ENCODE results near the gene ARHGEF10L.

Gene ARHGEF10L

DNA sequence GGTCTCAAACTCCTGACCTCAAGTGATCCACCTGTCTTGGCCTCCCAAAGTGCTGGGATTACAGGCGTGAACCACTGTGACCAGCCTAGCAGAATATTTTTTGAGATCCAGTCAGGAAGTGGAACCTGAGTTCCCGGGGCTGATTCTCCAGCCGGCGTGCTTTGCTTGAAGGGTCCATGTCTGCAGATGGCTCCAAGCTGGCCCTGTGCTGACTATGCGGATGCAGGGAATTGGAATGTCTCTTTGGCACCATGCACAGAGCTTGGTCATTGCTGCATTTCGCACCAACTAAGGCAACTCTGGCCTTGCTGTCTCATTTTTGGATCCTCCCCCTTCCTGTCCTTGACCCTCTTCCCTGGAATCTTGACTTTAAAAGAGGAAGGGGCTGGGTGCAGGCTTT, 28.1 kb downstream of the ARHGEF10L start:
- DNase-seq (ENCODE audit: low read depth in 2 of 3, low spot score in 2 of 3) = no peak

DNA sequence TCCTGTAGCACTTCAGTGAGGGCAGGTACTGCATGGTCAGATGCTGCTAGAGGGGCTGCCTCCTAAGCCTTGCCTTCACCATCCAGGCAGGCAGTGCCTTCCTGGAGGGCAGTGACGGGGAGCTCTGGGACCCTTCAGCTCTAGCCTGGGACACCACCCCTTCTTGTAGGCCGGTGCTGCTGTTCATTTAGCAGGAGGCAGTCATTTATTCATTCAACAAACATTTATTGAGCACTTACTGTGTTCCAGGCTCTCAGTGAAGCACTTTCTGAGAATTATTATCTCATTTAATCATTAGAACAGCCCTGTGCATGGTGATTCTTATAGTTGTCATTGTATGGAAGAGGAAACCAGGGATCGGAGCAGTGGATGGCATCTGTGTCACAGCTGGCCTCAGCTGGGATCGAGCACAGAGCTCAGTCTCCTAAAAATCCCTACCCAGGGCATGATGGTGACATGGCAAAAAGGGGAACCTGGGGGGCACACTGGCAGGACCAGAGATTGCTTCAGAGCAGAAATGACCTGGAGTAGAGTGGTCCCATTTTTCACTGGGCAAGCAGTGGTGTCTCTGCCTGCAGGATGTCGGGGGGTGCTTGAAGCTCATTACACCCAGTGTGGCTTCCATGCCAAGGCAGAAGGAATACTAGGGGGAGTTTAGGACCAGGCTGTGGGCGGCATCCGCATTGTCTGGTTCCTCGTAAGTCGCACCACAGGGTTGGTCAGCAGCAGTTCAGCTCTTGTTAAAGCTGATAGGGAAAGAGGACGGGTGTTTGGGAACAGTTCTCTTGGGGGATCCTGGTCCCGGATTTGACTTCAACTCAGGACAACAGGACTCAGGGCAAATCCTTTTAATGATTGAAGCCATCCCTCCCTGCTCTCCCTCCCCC, 28.8 kb downstream of the ARHGEF10L start:
- no peak for DNase-seq (ENCODE audit: low read depth in 2 of 3, low spot score in 2 of 3)

DNA sequence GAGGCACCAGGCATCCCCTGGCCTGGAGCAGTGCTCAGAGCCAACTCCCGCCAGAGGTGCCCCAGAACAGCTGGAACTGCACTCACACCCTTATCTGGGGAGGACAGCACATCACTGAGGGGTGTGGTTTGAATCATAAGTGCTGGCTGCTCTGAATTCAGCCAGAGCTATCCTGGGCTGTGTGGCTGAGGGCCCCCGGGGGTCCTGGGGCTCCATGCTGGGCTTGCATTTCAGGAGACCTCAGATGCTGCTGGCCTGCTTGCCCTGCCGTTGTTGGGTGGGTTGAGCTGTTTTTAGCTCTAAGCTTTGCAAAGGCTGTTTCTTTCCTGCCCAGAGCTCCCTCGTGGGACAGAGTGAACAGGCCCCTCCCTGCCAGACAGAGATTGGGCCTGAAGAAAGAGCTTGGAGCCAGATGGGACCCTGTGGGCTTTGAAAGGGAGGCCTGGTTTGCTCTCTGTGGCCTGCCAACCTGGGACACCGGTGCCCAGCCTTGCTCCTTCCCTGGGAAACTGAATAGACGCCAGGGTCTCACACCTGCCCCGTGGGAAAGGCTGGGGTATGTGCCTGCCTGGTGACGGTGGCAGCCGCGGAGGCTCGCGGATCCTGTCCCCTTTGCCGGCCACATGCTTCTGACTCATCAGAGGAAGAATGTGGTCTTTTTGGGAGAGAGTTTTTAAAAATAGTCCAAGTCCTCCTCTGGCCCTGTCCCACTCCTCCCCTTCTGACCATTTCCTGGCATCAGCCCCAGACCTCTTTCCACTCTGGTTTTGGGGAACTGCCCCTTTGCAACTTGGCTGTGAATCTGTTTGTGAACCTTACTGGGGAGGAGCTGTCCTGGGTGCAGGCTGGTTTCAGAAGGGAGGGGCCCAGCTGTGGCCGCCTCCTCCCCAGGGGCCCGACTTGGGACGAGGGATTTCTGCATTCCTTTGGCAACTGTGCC, 30.0 kb downstream of the ARHGEF10L start:
- no peak for DNase-seq (ENCODE audit: low read depth in 2 of 3, low spot score in 2 of 3)

DNA sequence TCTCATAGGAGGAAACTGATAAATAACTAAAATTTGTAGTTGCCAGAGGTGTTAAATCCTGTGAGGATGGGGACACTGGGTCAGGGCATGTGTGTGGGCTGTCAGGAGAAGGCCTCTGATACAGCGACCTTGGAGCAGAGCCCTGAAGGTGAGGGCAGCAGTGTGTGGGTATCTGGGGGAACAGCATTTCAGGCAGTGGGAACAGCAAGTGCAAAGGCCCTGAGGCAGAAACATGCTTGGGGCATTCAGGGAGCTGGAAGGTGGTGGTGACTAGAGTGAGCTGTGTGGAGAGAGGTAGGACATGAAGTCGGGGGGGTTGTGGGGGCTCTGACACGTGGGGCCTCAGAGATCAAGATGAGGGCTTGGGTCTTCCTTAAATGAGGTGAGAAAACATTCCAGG, 30.7 kb downstream of the ARHGEF10L start:
- no peak for DNase-seq (ENCODE audit: low read depth in 2 of 3, low spot score in 2 of 3)

DNA sequence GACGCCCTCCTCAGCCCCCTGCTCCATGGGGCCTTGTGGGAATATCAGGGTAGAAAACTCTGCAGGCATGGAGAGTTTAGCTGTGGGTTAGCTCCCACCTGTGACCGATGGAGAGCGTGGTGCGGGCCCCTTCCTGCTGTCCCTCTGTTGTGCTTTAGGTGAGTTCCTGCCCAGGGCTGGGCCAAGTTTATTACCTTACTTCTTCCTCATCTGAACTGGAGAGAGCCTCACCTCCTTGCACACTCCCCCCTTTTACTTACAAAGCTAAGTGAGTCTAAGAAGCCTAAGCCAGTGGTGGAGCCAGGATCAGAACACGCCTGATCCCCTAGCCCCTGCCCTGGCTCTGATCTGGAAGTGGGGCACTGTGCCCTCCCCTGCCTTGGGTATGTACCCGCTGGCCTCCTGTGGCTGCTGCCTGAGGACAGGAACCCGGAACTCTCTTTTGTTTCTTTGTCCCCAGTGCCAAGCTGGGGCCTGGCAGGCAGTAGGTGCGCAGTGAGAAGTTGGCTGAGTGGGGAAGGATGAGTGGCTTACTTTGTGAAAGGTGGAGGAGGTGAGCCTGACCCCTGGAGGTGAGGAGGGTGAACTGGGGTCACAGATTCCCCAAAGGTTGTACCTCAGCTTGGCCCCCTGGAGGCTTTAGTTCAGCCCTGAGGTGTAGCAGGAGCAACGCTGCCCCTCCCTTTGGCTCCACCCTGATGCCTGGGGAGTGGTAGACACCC, 32.9 kb downstream of the ARHGEF10L start:
- DNase-seq (ENCODE audit: low read depth in 2 of 3, low spot score in 2 of 3) = no peak

DNA sequence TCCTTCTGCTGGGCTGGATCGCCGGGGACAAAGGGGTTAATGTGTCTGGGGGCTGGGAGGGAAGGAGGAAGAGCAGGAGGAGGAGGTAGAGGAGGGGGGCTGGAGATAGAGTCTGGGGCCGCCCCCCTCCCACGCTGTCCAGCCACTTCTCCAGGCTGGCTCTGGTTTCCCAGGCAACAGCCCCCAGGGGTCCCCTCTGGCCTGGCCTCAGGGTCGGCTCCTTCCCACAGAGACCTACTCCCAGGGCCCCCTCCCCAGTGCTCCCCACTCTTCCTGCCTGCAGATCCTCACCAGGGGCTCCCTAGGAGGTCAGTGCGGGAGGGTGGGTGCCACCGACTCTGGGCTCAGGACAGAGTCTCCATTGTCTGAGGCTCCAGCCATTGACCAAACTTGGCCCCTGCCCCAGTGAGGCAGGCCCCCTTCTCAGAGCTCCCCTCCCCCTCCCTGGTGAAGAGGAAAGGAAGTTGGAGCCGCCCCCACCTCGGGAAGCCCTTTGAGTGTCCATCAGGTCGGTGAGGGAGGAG, 34.1 kb downstream of the ARHGEF10L start:
- no peak for DNase-seq (ENCODE audit: low read depth in 2 of 3, low spot score in 2 of 3)

DNA sequence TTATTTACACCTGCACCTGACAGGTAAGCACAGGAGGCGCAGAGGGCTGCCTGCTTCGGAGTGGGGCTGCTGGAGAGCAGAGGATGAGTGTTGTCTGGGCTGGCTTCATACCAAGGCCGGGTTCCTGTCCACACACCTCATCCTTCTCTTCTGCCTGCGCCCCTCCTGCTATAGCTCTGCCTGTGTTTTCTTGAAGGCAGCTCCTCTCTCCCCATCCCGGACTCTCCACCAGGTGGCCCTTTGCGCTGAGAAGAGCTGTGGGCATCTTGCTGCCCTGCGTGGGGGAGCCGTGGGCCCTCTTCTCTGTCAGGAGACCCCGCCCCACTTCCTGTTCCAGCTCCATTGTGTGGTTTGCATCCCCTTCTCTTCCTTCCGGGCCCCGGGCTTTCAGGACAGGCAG, 35.0 kb downstream of the ARHGEF10L start:
- no peak for DNase-seq (ENCODE audit: low read depth in 2 of 3, low spot score in 2 of 3)

DNA sequence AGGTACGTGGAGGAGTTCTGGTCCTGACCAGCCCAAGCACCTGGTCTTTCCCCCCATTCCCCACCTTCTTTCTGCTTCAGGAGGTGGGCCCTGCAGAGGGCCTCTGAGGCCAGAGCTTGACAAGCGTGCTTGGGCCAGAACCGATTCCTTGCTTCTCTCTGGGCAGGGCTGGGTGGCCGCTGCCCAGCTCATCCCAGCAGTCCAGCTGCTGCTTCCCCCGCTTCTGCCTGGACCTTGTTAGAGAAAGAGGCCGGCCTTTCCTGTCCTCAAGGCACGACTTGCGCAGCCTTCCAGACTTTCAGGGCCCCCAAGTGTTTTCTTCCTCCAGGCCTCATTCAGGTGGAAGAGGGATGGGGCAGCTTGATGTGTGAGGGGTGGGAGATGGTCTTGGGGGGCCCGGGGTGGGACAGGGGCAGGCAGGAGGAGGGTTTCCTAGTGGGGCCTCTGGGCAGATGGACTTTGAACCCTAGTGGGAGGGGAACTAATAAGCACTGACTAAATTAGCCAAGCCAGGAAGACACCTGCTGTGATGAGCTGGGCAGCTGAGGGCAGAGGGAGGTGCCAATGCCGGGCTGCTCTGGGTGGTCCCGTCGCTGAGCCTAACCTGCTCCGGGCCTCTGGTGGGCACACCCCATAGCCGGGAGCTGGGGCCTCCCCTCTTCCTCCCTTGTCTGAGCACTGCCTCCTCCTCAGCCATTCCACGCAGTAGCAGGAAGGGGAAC, 36.5 kb downstream of the ARHGEF10L start:
- no peak for DNase-seq (ENCODE audit: low read depth in 2 of 3, low spot score in 2 of 3)

DNA sequence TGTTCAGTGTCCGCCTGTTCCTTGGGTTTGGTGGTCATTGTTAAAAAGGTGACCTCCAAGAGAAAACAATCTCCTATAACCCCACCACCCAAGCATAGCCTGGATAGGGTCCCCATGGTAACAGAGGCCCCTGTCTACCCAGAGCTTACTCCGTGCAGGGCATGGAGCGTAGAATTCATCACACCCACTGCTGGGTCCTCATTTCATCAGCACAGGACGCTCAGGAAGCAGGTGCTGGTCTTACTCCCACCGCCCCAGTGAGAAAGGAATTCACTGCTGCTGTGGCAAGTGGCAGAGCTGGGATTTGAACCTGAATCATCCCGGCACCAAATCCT, 37.0 kb downstream of the ARHGEF10L start:
- DNase-seq (ENCODE audit: low read depth in 2 of 3, low spot score in 2 of 3) = no peak

DNA sequence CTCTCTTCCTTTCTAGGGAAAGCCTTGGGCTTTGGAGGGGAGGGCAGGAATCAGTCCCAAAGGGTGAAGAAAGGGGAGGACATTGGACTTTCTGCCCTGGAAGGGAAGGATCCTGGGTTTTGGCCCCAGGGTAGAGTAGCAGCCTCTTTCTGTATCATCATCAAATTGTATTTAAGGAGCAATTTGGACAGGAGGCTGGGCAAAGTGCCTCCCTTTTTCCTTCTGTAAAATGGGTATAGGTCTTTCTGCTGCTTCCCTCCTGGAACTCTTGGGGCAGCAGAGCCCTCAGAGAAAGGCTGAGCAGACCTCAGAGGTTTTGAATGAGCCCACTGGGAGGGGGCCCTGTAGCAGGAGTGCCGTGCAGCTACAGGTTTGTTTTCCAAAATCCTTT, 38.4 kb downstream of the ARHGEF10L start:
- DNase-seq (ENCODE audit: low read depth in 2 of 3, low spot score in 2 of 3) = no peak

DNA sequence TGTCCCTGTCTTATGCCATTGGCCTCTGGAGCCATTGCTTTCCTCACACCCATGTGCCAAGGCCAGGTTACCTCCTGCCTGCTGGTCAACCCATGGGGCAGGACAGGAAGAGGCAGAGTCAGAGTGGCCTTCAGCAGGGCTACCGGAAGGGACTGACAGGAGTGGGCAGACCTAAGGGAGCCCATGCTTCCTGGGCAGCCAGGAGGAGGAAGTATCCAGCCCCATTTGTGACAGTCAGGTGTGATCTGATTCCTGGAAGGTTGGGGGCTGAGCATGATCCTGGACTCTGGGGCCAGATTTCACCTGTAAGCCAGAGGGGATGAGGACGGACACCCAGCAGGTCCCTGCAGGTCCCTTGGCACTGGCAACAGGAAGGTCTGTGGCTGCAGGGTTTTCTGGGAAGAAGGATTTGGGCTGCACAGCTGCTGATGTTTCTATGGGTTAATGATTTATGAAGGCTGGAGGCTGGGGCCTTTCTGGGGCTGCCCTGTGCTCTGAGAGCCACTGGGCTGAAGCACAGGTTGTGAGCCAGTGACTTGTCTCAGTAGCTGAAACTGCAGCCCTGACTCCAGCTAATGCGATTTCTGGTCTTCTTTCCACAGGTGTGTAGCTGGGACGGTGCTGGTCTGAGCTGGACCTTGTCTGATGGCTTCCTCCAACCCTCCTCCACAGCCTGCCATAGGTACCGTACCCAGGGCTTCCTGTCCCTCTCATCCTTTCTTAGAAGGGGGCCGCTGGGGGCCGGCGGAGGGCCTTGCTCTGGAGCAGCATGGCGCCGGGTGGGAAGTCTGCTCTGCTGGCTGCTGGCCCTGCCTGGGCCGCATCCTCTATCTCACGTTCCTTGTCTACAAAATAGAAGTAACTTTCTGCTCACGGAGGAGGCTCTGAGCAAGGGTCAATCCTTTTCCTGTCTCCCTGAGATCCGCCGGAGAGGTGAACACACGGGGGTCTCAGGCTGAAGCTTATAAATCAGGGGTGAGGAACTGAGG, 40.7 kb downstream of the ARHGEF10L start:
- DNase-seq (ENCODE audit: low read depth in 2 of 3, low spot score in 2 of 3) = no peak

DNA sequence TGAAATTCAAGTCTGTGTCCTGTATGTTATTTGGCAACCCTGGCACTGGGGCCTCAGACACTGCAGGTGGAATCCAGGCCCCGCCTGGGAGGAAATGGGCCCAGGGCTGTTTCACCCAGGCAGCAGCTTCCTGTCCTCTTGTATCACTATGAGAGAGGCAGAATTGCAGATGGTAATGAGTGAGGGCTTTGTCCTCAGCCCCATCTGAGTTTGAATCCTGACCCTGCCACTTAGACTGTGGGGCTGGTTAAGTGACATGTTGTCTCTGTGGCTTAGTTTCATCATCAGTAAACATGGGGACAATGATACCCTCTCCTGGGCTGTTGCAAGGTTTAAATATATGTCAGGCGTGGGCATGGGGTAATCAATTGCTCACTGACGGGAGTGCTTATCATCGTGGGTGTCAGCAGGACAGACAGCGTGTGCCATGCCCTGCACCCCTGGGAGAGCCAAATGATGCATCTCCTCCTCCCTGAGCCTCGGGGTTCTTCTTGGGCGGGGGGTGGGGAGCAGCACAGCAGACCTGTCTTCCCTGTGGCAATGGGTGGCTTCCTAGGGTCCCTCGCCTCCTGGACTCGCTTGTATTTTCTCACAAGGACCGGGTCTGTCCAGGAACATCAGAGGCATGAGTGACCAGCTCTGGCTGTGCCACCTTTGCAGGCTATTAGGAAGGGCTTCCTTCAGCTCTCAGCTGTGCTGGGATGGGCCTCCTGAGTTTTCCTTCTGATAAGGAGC, 42.1 kb downstream of the ARHGEF10L start:
- no peak for DNase-seq (ENCODE audit: low read depth in 2 of 3, low spot score in 2 of 3)

DNA sequence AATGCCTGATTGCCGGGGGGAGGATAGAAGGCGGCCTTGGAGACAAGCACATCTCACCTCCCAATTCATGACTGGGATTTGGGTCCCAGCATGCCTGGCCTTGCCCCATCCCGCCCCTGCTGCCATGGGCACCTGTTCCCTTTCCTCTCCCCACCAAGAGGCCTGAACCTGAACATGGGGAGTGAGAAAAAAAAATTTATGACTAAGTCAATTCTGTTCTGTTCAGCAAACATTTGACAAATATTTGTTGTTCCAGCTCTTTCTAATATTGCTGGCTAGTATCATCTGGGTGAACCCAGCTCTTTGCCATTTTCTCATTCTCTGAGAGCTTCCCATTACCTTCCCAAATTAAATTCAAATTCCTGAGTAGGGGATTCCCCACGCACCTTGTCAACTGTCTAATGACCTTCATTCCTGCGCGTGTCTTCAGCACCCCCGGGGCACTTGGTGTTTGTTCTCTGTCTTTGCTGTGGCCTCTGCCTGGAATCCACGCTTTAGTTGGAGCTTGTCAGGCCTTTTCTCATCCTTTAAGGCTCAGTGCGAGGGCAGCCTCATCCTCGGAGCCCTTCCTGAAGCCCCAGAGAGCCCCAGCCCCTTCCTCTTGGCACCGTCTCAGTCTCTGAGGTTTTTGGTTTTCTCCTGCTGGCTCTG, 42.8 kb downstream of the ARHGEF10L start:
- no peak for DNase-seq (ENCODE audit: low read depth in 2 of 3, low spot score in 2 of 3)

DNA sequence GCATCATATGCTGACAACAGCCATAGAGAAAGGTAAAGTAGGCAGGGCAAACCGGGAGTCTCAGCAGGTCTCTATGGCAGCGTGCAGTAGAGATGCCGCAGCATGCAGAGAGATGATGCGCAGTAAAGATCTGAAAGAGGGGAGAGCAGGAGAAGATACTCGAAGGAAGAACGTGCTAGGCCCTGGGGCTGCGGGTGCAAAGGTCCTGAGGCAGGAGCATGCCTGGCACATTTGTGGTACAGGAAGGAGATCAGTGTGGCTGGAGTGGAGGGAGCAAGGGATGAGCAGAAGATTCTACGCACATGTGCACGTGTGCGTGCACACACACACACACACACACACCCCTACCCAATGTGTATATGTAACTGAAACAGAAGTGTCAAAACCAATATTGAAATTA, 45.0 kb downstream of the ARHGEF10L start:
- DNase-seq (ENCODE audit: low read depth in 2 of 3, low spot score in 2 of 3) = no peak

DNA sequence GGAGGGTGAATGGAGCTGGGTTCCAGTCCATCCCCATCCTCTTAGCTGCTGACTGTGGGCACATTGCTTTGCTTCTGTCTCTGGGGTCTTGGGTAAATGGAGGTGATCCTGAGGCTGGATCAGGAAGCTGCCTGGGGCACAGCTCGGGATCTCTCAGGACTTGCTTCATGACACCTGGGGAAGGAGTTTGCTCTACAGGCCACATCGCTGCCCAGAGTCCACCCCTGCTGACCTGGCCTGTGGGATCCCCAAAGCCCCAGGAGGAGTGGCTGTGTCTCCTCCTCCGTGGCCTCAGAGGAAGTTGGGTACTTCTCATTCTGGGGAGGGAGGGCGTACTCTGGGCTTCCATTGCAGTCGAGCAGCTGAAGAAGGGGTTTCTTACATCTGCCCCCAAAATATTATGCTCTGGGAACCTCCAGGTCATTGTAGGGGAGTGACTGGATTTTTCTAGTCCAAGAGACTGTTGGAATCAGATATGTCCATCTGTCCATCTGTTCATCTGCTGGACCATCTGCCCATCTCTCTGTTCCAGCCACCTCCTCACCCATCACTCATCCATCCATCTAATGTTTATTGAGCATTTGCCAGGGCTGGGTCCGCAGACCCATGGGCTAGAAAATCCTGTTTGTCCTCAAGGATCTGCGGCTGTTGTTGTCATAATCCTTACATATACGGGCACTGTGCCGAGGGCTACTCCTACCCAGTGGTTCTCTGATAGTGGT, 45.9 kb downstream of the ARHGEF10L start:
- no peak for DNase-seq (ENCODE audit: low read depth in 2 of 3, low spot score in 2 of 3)

DNA sequence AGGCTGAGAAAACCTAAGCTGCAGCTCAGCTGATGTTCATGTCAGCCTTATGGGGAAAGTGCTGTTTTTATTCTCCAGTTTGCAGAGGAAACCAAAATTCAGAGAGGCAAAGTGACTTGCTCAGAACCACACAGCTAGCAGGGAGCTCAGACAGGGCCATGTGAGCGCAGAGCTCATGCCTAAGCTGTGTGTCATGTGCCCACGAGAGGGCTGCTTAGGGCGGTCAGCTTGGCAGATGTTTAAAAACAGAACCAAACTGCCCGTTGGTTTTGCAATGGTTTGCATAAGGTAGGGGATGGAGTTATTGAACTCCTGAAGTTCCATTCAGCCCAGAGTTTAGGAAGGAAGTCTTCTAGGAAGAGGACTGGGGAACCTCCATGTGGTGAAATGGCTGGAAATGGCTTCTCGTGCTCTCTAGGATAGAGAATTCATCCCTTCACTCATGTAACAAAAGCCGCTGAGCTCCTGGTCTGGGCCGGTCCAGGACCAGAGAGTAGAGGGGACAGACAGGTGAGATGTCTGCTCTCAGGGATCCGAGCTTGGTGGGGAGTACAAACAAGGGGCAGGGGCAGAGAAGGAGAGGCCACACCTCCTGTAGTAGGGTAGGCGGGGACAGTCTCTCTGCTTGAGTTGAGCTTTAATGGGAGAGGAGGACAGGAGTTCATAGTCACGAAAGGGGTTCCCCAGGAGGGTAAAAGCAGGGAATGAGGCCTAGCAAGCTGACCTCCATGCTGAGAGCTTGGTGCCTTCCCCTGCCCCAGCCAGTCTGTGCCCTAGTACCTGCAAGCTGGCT, 46.9 kb downstream of the ARHGEF10L start:
- DNase-seq (ENCODE audit: low read depth in 2 of 3, low spot score in 2 of 3) = no peak

DNA sequence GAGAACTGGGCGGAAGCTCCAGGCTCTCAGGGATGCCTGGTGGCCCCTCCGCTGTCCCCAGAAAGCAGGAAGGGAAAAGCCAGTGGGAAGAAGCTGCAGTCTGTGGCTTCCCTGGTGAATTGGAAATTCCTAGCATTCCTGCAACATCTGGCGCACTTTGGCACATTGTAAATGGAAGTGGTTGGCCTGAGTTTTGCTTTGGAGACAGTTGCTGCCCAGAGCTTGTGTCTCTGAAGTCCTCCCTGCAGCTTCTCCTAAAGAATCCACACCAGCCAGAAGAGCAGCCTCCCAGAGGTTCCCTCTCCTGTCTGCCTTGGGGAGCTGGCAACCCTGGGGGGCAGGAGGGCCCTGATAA, 48.2 kb downstream of the ARHGEF10L start:
- no peak for DNase-seq (ENCODE audit: low read depth in 2 of 3, low spot score in 2 of 3)
